NCI-H510A (cell line): Measurements from ENCODE around the gene AARS1.
"Not testable (repeated sequence)": the region's sequence is repeated elsewhere in the genome, so short reads cannot be mapped to it uniquely, and the experiment has no call there.

ENCODE experiments used
- DNase-seq: peaks from one replicate; lab custom pipeline; 2025; lab: John Stamatoyannopoulos, UW

Gene AARS1

GRCh38 chr16:70224645-70225044 lies 64.7 kb downstream of the AARS1 start:
- DNase-seq, result not testable (repeated sequence)

GRCh38 chr16:70223971-70224513 lies 65.3 kb downstream of the AARS1 start:
- not testable (repeated sequence) for DNase-seq

GRCh38 chr16:70223216-70223615 lies 66.1 kb downstream of the AARS1 start:
- not testable (repeated sequence) for DNase-seq

- not testable (repeated sequence) for DNase-seq
Observed at GRCh38 chr16:70222574-70222973, 66.7 kb downstream of the AARS1 start.

GRCh38 chr16:70218586-70218985 lies 70.7 kb downstream of the AARS1 start:
- not testable (repeated sequence) for DNase-seq

- not testable (repeated sequence) for DNase-seq
Observed at GRCh38 chr16:70206382-70206781, 82.9 kb downstream of the AARS1 start.

GRCh38 chr16:70204668-70205405 lies 84.5 kb downstream of the AARS1 start:
- not testable (repeated sequence) for DNase-seq

GRCh38 chr16:70204010-70204409 lies 85.3 kb downstream of the AARS1 start:
- DNase-seq, result not testable (repeated sequence)

GRCh38 chr16:70203508-70203907 lies 85.8 kb downstream of the AARS1 start:
- DNase-seq, result not testable (repeated sequence)
